Brain microvascular endothelial cell (primary cell): ENCODE data around the gene MXRA7.
"Not testable (repeated sequence)": the region's sequence is repeated elsewhere in the genome, so short reads cannot be mapped to it uniquely, and the experiment has no call there.

Experiments
- DNase-seq: peaks from one replicate; pipeline ENCODE4 v3.0.0-alpha.2; 2020
- H3K27ac ChIP-seq: fragments of 250-450 bp; sonication (Bioruptor Pico); 2 replicates; pipeline ENCODE4 v1.5.1; 2020; ENCODE audit warnings: mild to moderate bottlenecking, moderate library complexity
- H3K27me3 ChIP-seq: fragments of 250-450 bp; sonication (Bioruptor Pico); replicated peaks from 2 replicates; pipeline ENCODE4 v1.5.1; 2020; ENCODE audit warnings: mild to moderate bottlenecking
- H3K36me3 ChIP-seq: fragments of 250-450 bp; sonication (Bioruptor Pico); replicated peaks from 2 replicates; pipeline ENCODE4 v1.5.1; 2020; ENCODE audit warnings: mild to moderate bottlenecking
- H3K4me3 ChIP-seq: 2 replicates; pipeline ENCODE4 v1.5.1; 2011; ENCODE audit warnings: low read depth, mild to moderate bottlenecking, control low read depth, low read length, moderate library complexity
- CTCF ChIP-seq: IDR thresholded peaks from 2 replicates; pipeline ENCODE4 v1.5.1; 2011; ENCODE audit warnings: low read depth, mild to moderate bottlenecking, moderate library complexity, low read length, control low read depth, inconsistent platforms; ENCODE audit errors: missing control alignments
- in situ Hi-C: cut with HindIII; loops from 2 replicates; pipeline ENCODE4 v1.10.0; 2017; ENCODE audit warnings: low sequenced_read_pairs, low pct_ligation_motif_present

Gene MXRA7

GRCh38 chr17:76732734-76733617 lies 22.2 kb upstream of the MXRA7 start:
- no peak for TF ChIP-seq CTCF
- H3K36me3 ChIP-seq: peaks cover 50% of the 10 kb centered on the region
- no peak for DNase-seq
- no peak overlapping the region for H3K27ac ChIP-seq
- no peaks in the 10 kb centered on the region for H3K27me3 ChIP-seq
- peak overlapping the region; percentile 80 for H3K4me3 ChIP-seq
- in situ Hi-C loops: no loop called here

GRCh38 chr17:76731800-76732733 lies 21.3 kb upstream of the MXRA7 start:
- H3K36me3 ChIP-seq: peaks cover 50% of the 10 kb centered on the region
- H3K27ac ChIP-seq, H3K27me3 ChIP-seq, in situ Hi-C loops, DNase-seq, H3K4me3 ChIP-seq: not testable (repeated sequence)

- peak overlapping the region; percentile 94 for H3K27ac ChIP-seq
- H3K4me3 ChIP-seq: peak overlapping the region; percentile 86
- in situ Hi-C loops: no loop called here
- no peak for DNase-seq
- TF ChIP-seq CTCF: no peak
- H3K36me3 ChIP-seq: peaks cover 40% of the 10 kb centered on the region
- H3K27me3 ChIP-seq: no peaks in the 10 kb centered on the region
Measured at GRCh38 chr17:76727745-76728456, 17.1 kb upstream of the MXRA7 start.

GRCh38 chr17:76726776-76727718 lies 16.3 kb upstream of the MXRA7 start, which contains the start of gene METTL23:
METTL23 (plus strand) TSS chr17:76726839; CDS start chr17:76729711, 2,872 bp downstream.
- TF ChIP-seq CTCF: peak; percentile 77
- peak within 1 kb of the TSS; percentile 94 for H3K27ac ChIP-seq
- in situ Hi-C loops: no loop called here
- H3K27me3 ChIP-seq: no peaks in the 10 kb centered on the region
- H3K4me3 ChIP-seq: peak within 1 kb of the TSS; percentile 86
- peaks cover 36% of the 10 kb centered on the region for H3K36me3 ChIP-seq
- no peak for DNase-seq

GRCh38 chr17:76726231-76726775 lies 15.5 kb upstream of the MXRA7 start, which contains the start of gene JMJD6:
JMJD6 (minus strand) TSS chr17:76726606; CDS start chr17:76726475, 131 bp downstream.
- DNase-seq: peak; percentile 93
- H3K4me3 ChIP-seq: peak within 1 kb of the TSS; percentile 86
- peak within 1 kb of the TSS; percentile 94 for H3K27ac ChIP-seq
- TF ChIP-seq CTCF: no peak
- in situ Hi-C loops: no loop called here
- peaks cover 38% of the 10 kb centered on the region for H3K36me3 ChIP-seq
- H3K27me3 ChIP-seq: no peaks in the 10 kb centered on the region
